Thyroid gland (tissue), 4 donors: Measurements from ENCODE around the gene C10orf90. TPM values are rescaled to one million over a fixed set of nuclear protein-coding genes. Genes with fewer than 3 reads are reported as not detected.

Experiments used
- DNase-seq, 2 donors: peaks; one replicate each; pipeline ENCODE4 v3.0.0-alpha.2; 2019
- H3K27ac ChIP-seq, 3 donors: fragments of 200-600 bp; sonication (generic); 1 replicate in 2 of 3; 2 replicates in 1 of 3; pipeline ENCODE4 v1.5.1; 2016 to 2019; ENCODE audit warnings: mild to moderate bottlenecking in 1 of 3, moderate library complexity in 1 of 3
- H3K27me3 ChIP-seq: fragments of 200-600 bp; sonication (generic); one replicate; pipeline ENCODE4 v1.5.1; 2019
- H3K36me3 ChIP-seq, 2 donors: fragments of 200-600 bp; sonication (generic); one replicate each; pipeline ENCODE4 v1.5.1; 2016 to 2019
- H3K4me1 ChIP-seq, 2 donors: fragments of 200-600 bp; sonication (generic); one replicate each; pipeline ENCODE4 v1.5.1; 2017 to 2019
- H3K4me3 ChIP-seq, 3 donors: fragments of 200-600 bp; sonication (generic); replicated peaks in 1 of 3; 1 replicate in 2 of 3; 2 replicates in 1 of 3; pipeline ENCODE4 v1.5.1; 2016; ENCODE audit warnings: mild to moderate bottlenecking in 1 of 3
- H3K9me3 ChIP-seq: fragments of 200-600 bp; sonication (generic); one replicate; pipeline ENCODE4 v1.5.1; 2017
- POLR2A ChIP-seq, 2 donors: fragments of 450-650 bp; IDR thresholded peaks; one replicate each; pipeline ENCODE4 v1.6.1; 2017; ENCODE audit warnings: antibody characterized with exemption in 2 of 2, mild to moderate bottlenecking in 2 of 2, moderate library complexity in 1 of 2
- WGBS, 2 donors: methylation state at CpG; one replicate each; pipeline ENCODE4 v1.1.5; 2017; 5-methylcytosine and 5-hydroxymethylcytosine counted together
- intact Hi-C: fragments of 100-400 bp; cut with DNase I; formaldehyde crosslinking; loops from one replicate; pipeline ENCODE4 v1.15.1; 2023
- total RNA-seq, 4 donors: library from RNA; depleted of rRNA; stranded (reverse); fragments of >200 nt; gene quantifications; one replicate each; pipeline ENCODE4 v1.2.3, GENCODE V29; 2016
- TF ChIP-seq, protein P1 (sequence below), 6 experiments: fragments of 200-600 bp in 3 of 6; fragments of 450-650 bp in 3 of 6; sonication (generic) in 3 of 6; IDR thresholded peaks; one replicate each; pipeline ENCODE4 v1.5.1; 2016 to 2019; ENCODE audit warnings: antibody characterized with exemption in 6 of 6, mild to moderate bottlenecking in 2 of 6, inconsistent platforms in 1 of 6, moderate library complexity in 1 of 6

The C10orf90 gene
- total RNA-seq, 4 donors from 2014 or later = 0.45 to 5.1 (median 2.0) TPM

GRCh38 chr10:126448091-126448490, 222.4 kb downstream of the C10orf90 start:
- H3K4me3 ChIP-seq = no peak overlapping the region
- H3K4me1 ChIP-seq = no peaks in the 10 kb centered on the region
- no peak for TF ChIP-seq POLR2A (IDR thresholded peaks at IDR 0.05)
- TF ChIP-seq, protein P1, sequence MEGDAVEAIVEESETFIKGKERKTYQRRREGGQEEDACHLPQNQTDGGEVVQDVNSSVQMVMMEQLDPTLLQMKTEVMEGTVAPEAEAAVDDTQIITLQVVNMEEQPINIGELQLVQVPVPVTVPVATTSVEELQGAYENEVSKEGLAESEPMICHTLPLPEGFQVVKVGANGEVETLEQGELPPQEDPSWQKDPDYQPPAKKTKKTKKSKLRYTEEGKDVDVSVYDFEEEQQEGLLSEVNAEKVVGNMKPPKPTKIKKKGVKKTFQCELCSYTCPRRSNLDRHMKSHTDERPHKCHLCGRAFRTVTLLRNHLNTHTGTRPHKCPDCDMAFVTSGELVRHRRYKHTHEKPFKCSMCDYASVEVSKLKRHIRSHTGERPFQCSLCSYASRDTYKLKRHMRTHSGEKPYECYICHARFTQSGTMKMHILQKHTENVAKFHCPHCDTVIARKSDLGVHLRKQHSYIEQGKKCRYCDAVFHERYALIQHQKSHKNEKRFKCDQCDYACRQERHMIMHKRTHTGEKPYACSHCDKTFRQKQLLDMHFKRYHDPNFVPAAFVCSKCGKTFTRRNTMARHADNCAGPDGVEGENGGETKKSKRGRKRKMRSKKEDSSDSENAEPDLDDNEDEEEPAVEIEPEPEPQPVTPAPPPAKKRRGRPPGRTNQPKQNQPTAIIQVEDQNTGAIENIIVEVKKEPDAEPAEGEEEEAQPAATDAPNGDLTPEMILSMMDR (IDR thresholded peaks at IDR 0.05) = no peak
- no peaks in the 10 kb centered on the region for H3K27me3 ChIP-seq
- no peak for DNase-seq
- WGBS, 2 donors = 96 to 98% methylated on average over 5 of the region's 5 CpGs
- H3K27ac ChIP-seq = no peak overlapping the region
- no peaks in the 10 kb centered on the region for H3K36me3 ChIP-seq
- H3K9me3 ChIP-seq = no peaks in the 10 kb centered on the region
- intact Hi-C loops = no loop called here

DNA sequence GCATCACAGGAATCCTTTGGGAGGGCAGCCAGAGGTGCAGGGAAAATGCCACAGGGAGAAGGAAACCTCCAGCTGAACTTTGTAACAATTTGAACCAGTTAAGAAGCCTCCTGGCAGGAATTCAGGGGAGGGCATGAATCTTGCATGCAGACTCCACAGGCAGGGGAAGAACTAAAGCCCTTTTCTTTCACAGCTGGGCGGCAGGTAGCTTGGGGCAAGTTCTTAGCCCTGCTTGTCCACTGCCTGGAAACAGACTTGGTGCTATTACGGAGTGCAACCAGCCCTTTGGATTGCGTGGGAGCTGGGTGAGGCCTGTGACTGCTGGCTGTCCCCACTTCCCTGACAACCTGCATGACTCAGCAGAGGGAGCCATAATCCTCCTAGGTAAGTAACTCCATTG, 230.6 kb downstream of the C10orf90 start:
- Histone ChIP-seq H3K27me3 (no peaks in the 10 kb centered on the region), H3K27ac (no peak overlapping the region), H3K4me3 (no peak overlapping the region), H3K36me3 (no peaks in the 10 kb centered on the region), H3K4me1 (no peaks in the 10 kb centered on the region), H3K9me3 (no peaks in the 10 kb centered on the region)
- no peak for DNase-seq
- intact Hi-C loops = no loop called here
- TF ChIP-seq, protein P1 (IDR thresholded peaks at IDR 0.05) = no peak
- no peak for TF ChIP-seq POLR2A (IDR thresholded peaks at IDR 0.05)
- WGBS, 2 donors = 80 to 93% methylated on average over 1 to 3 of the region's 3 CpGs

GRCh38 chr10:126438407-126438783, 232.1 kb downstream of the C10orf90 start:
- Histone ChIP-seq H3K4me3 (no peak overlapping the region), H3K36me3 (no peaks in the 10 kb centered on the region), H3K27ac (no peak overlapping the region), H3K27me3 (no peaks in the 10 kb centered on the region), H3K9me3 (no peaks in the 10 kb centered on the region), H3K4me1 (no peaks in the 10 kb centered on the region)
- 75 to 78% methylated on average over 2 of the region's 2 CpGs for WGBS, 2 donors
- DNase-seq = no peak
- intact Hi-C loops = no loop called here
- TF ChIP-seq, protein P1 (IDR thresholded peaks at IDR 0.05) = no peak
- no peak for TF ChIP-seq POLR2A (IDR thresholded peaks at IDR 0.05)

GRCh38 chr10:126437635-126438406, 232.7 kb downstream of the C10orf90 start:
- Histone ChIP-seq H3K4me3 (no peak overlapping the region), H3K36me3 (no peaks in the 10 kb centered on the region), H3K4me1 (no peaks in the 10 kb centered on the region), H3K27ac (no peak overlapping the region), H3K9me3 (no peaks in the 10 kb centered on the region), H3K27me3 (no peaks in the 10 kb centered on the region)
- DNase-seq = no peak
- intact Hi-C loops = no loop called here
- WGBS, 2 donors = 80 to 85% methylated on average over 2 of the region's 2 CpGs
- no peak for TF ChIP-seq POLR2A (IDR thresholded peaks at IDR 0.05)
- TF ChIP-seq, protein P1 (IDR thresholded peaks at IDR 0.05) = no peak

DNA sequence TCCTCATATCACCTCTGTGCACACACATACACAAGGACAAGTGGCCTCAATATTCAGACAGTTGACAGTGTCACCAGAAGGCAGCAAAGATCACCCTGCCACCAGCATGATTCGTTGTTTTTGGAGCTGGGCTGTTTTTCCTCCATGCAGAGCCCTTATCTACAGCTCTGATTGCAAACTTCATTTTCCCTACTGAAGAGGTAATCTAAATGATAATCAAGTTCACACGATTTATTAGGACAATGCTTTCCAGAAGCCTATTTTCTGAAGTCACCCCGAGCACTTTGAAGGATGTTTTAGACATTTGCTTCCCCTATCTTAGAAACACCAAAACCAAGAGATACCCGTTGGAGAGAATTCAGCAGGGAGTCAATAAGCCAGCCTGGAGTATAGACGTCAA, 236.3 kb downstream of the C10orf90 start:
- WGBS, 2 donors = 63 to 64% methylated on average over 5 of the region's 5 CpGs
- DNase-seq = no peak
- TF ChIP-seq, protein P1 (IDR thresholded peaks at IDR 0.05) = no peak
- TF ChIP-seq POLR2A (IDR thresholded peaks at IDR 0.05) = no peak
- Histone ChIP-seq H3K36me3 (no peaks in the 10 kb centered on the region), H3K27ac (no peak overlapping the region), H3K27me3 (no peaks in the 10 kb centered on the region), H3K4me1 (no peaks in the 10 kb centered on the region), H3K9me3 (no peaks in the 10 kb centered on the region), H3K4me3 (no peak overlapping the region)
- intact Hi-C loops = no loop called here
